Osteoblast (primary cell): ENCODE measurements around the gene HOXC10. TPM values are rescaled to one million over a fixed set of nuclear protein-coding genes. Genes with fewer than 3 reads are reported as not detected.

Source experiments
- DNase-seq: peaks from one replicate; pipeline ENCODE4 v3.0.0; 2011; ENCODE audit warnings: low spot score, mixed read lengths; ENCODE audit not compliant: insufficient read length; ENCODE audit errors: missing footprints
- H2AFZ ChIP-seq: 2 replicates; pipeline ENCODE4 v1.6.0; 2011; ENCODE audit warnings: mild to moderate bottlenecking, low read length
- H3K27ac ChIP-seq: 2 replicates; pipeline ENCODE4 v1.5.1; 2011; ENCODE audit warnings: mild to moderate bottlenecking, low read depth, low read length, moderate library complexity
- H3K27me3 ChIP-seq: 2 replicates; pipeline ENCODE4 v1.6.0; 2012; ENCODE audit warnings: mild to moderate bottlenecking, control low read depth, inconsistent platforms, low read length, moderate library complexity; ENCODE audit not compliant: insufficient read depth
- H3K36me3 ChIP-seq: 2 replicates; pipeline ENCODE4 v1.5.1; 2011; ENCODE audit warnings: mild to moderate bottlenecking, low read length, control low read depth, moderate library complexity; ENCODE audit not compliant: insufficient read depth
- H3K4me1 ChIP-seq: 2 replicates; pipeline ENCODE4 v1.5.1; 2011; ENCODE audit warnings: mild to moderate bottlenecking, low read length, control low read depth, moderate library complexity; ENCODE audit not compliant: insufficient read depth
- H3K4me2 ChIP-seq: 2 replicates; pipeline ENCODE4 v1.6.0; 2011; ENCODE audit warnings: mild to moderate bottlenecking, low read length; ENCODE audit not compliant: insufficient read depth
- H3K4me3 ChIP-seq: fragments of 200-600 bp; sonication (generic); 3 replicates; pipeline ENCODE4 v1.5.1; 2012; ENCODE audit warnings: mild to moderate bottlenecking, low read length, inconsistent platforms; ENCODE audit not compliant: insufficient read depth
- H3K79me2 ChIP-seq: 2 replicates; pipeline ENCODE4 v1.6.0; 2012; ENCODE audit warnings: mild to moderate bottlenecking, low read length, control low read depth, inconsistent platforms; ENCODE audit not compliant: insufficient read depth
- H3K9me3 ChIP-seq: 2 replicates; pipeline ENCODE4 v1.5.1; 2011; ENCODE audit warnings: low read depth, low read length, control low read depth
- H4K20me1 ChIP-seq: 2 replicates; pipeline ENCODE4 v1.6.0; 2012; ENCODE audit warnings: mild to moderate bottlenecking, low read length, control low read depth; ENCODE audit not compliant: insufficient read depth
- CTCF ChIP-seq: IDR thresholded peaks from 2 replicates; pipeline ENCODE4 v1.5.1; 2011; ENCODE audit warnings: mild to moderate bottlenecking, low read depth, low read length, moderate library complexity; ENCODE audit errors: extremely low read depth
- total RNA-seq: library from RNA; depleted of rRNA; stranded (reverse); fragments of >200 nt; gene quantifications from 2 replicates; pipeline ENCODE4 v1.2.3, GENCODE V29; 2012

The HOXC10 gene
- total RNA-seq, 1 donor = 11.2 TPM

GRCh38 chr12:53963005-53963404, 21.9 kb upstream of the HOXC10 start:
- Histone ChIP-seq H3K9me3 (no peaks in the 10 kb centered on the region), H4K20me1 (no peaks in the 10 kb centered on the region), H3K27ac (no peak overlapping the region), H2AFZ (no peak overlapping the region), H3K27me3 (peaks cover 73% of the 10 kb centered on the region), H3K79me2 (no peaks in the 10 kb centered on the region), H3K4me1 (no peaks in the 10 kb centered on the region), H3K4me3 (no peak overlapping the region), H3K36me3 (no peaks in the 10 kb centered on the region), H3K4me2 (no peak overlapping the region)
- no peak for DNase-seq
- no peak for TF ChIP-seq CTCF

- DNase-seq = no peak
- H3K27me3 ChIP-seq = peaks cover 66% of the 10 kb centered on the region
- no peaks in the 10 kb centered on the region for H3K79me2 ChIP-seq
- H2AFZ ChIP-seq = no peak overlapping the region
- H3K27ac ChIP-seq = no peak overlapping the region
- H4K20me1 ChIP-seq = no peaks in the 10 kb centered on the region
- no peak overlapping the region for H3K4me3 ChIP-seq
- no peak overlapping the region for H3K4me2 ChIP-seq
- H3K9me3 ChIP-seq = no peaks in the 10 kb centered on the region
- H3K36me3 ChIP-seq = no peaks in the 10 kb centered on the region
- no peaks in the 10 kb centered on the region for H3K4me1 ChIP-seq
- TF ChIP-seq CTCF = no peak
Observed at GRCh38 chr12:53963434-53964314, 21.3 kb upstream of the HOXC10 start.

- H3K4me2 ChIP-seq = peak overlapping the region; percentile 22
- no peaks in the 10 kb centered on the region for H4K20me1 ChIP-seq
- no peaks in the 10 kb centered on the region for H3K4me1 ChIP-seq
- H2AFZ ChIP-seq = no peak overlapping the region
- no peak overlapping the region for H3K27ac ChIP-seq
- H3K79me2 ChIP-seq = no peaks in the 10 kb centered on the region
- H3K27me3 ChIP-seq = peaks cover 61% of the 10 kb centered on the region
- H3K36me3 ChIP-seq = no peaks in the 10 kb centered on the region
- TF ChIP-seq CTCF = no peak
- DNase-seq = no peak
- H3K9me3 ChIP-seq = no peaks in the 10 kb centered on the region
- H3K4me3 ChIP-seq = no peak overlapping the region
Observed at GRCh38 chr12:53964315-53964713, 20.6 kb upstream of the HOXC10 start.

GRCh38 chr12:53965281-53966084, 19.5 kb upstream of the HOXC10 start:
- Histone ChIP-seq H3K4me1 (no peaks in the 10 kb centered on the region), H4K20me1 (no peaks in the 10 kb centered on the region), H3K4me2 (peak overlapping the region; percentile 71), H3K4me3 (peak overlapping the region; percentile 64), H3K36me3 (no peaks in the 10 kb centered on the region), H2AFZ (peak overlapping the region; percentile 70), H3K9me3 (no peaks in the 10 kb centered on the region), H3K27me3 (peaks cover 58% of the 10 kb centered on the region), H3K27ac (no peak overlapping the region), H3K79me2 (no peaks in the 10 kb centered on the region)
- TF ChIP-seq CTCF = no peak
- DNase-seq = no peak
